ENCODE measurements around the gene HERC2.
"Not testable (repeated sequence)": the region's sequence is repeated elsewhere in the genome, so short reads cannot be mapped to it uniquely, and the experiment has no call there.

- not testable (repeated sequence) for TF ChIP-seq CTCF, POLR2A (IDR thresholded peaks at IDR 0.05)
Observed at GRCh38 chr15:28216946-28217546, 104.9 kb downstream of the HERC2 start.
